Erythroblast (primary cell): ENCODE measurements around the gene GNG2.

Experiments used
- DNase-seq, 2 experiments: peaks; one replicate each; lab custom pipeline; 2025; lab: John Stamatoyannopoulos, UW
- GATA1 ChIP-seq: IDR thresholded peaks from 2 replicates; pipeline ENCODE4 v1.6.1; 2011; ENCODE audit warnings: low read depth, mild to moderate bottlenecking, control low read depth, low read length, moderate library complexity
- POLR2A ChIP-seq: IDR thresholded peaks from 2 replicates; pipeline ENCODE4 v1.6.1; 2011; ENCODE audit warnings: mild to moderate bottlenecking, low read length

The GNG2 gene

DNA sequence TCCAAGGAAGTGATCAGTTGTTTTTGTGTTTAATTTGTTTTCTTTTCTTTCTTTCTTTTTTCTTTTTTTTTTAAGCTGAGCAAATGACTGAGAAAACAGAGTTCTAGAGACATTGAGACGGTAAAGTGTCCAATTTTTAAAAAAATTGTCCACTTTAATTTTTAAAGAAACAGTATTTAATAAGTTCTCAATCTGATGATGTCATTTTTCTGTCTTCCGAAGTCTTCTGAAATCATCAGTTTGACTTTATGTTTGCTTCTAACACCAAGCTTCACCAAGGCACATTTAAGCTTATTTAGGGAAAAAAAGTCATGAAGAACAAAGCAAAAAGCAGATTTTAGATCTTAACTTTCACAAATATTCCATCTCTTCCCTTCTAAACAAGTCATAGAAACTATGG is 65.6 kb downstream of the GNG2 start:
- TF ChIP-seq POLR2A: no peak
- TF ChIP-seq GATA1: no peak
- DNase-seq: no peak

DNA sequence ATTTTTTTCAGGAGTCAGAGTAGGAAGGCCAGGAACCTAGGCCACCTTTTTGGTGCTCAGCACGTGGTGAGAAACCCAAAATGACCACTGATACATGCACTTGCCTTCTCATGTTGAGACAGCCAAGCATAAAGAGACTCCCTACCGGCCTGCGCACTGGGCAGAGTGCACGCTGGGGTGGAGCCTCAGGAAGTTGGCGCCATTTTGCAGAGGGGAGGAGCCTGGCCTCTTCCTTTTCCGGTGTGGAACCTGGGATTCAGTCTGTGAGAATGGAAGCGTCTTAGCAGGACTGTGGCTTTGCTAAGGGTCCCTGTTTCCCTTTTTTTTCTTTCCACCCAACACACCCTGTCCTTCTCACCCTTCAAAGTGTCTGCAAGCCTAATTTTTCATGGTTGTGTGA is 66.0 kb downstream of the GNG2 start:
- TF ChIP-seq GATA1: no peak
- no peak for TF ChIP-seq POLR2A
- no peak for DNase-seq

DNA sequence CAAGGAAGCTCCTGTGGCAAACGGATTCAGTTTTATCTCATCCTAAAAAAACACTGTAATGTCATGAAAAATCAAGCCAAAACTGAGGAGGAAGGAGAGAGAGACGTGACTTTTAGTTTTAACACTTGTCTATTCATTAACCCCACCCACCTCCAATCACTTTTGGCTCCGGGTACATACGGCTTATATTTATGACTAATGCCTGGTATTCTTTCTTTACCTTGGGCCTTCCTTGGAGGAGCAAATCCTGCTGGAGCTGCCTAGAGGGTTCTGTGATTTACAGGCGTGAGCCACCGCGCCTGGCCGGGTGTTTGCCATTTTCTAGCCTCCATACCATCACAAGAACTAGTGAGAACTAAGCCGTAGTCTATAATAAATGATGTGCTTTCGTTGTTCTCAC is 68.2 kb downstream of the GNG2 start:
- DNase-seq: no peak
- TF ChIP-seq POLR2A: no peak
- TF ChIP-seq GATA1: no peak

DNA sequence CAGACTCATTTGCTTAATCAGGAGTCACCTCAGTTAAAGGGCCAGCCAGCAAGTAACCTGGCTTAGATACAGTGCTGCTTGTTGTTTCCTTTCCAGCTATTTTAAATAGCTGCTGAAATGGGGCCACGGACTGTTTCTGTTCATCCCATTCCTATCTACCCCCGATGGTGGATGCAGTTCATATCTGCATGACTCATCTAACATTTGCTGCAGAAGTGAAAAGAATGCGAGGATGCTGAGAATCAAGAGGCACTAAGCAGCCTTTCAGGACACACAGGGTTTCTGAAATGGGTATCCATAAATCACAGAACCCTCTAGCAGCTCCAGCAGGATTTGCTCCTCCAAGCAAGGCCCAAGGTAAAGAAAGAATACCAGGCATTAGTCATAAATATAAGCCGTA is 68.8 kb downstream of the GNG2 start:
- DNase-seq: no peak
- TF ChIP-seq GATA1 (no peak), POLR2A (no peak)

DNA sequence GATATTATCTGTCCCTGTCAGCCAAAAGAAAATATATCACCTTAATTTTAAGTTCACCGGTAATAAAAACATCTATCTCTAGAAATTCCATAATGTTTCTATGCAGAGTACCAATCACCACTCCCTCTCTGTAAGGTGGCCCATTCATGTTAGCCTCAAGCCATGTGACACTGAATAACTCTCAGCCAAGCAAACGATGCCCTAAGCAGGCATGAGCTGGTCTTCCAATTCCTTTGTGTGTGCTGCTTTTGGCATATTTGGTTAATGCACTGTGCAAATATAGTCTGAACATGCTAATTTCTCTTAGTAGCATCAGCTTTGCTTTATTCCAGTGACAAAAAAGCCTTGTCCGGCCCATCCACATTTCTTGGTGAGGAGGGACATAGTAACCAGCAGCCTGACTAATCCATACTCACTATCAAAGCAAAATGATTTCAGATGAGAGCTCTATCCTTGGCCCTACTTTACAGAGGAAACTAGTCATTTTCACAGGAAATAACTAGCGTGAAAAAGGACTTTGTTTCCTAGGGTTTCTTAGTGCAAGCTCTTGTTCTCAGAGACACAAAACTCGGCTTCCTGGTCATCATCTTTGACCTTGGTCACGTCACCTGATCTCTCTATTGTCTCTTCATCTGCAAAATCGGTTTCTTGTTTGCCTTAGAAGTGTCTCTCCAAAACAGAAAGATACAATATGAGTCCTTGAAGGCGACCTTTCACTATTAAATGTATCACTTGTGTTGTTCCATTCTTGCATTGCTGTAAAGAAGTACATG is 69.7 kb downstream of the GNG2 start:
- DNase-seq: no peak

DNA sequence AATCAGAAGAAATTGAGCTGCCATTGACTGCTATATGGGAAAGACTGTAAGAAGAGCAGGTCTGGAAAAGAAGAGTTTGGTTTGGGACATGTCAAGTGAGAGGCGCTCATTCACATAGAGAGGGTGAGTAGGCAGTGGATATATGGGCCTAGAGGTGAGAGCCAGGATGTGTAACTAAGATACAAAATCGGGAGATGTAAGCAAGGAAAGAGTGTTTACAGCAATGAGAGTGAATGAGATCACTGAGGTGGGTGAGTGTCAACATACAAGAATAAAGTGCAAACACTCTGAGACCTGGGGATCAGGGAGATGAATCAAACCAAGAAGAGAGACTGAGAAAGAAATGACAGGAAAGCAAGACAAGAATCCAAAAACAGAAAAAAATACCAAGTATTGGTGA is 70.9 kb downstream of the GNG2 start:
- no peak for DNase-seq
- no peak for TF ChIP-seq GATA1
- no peak for TF ChIP-seq POLR2A

More for the DNA sequence above, 69.7 kb downstream of the GNG2 start:
- no peak for TF ChIP-seq GATA1
- TF ChIP-seq POLR2A: no peak

DNA sequence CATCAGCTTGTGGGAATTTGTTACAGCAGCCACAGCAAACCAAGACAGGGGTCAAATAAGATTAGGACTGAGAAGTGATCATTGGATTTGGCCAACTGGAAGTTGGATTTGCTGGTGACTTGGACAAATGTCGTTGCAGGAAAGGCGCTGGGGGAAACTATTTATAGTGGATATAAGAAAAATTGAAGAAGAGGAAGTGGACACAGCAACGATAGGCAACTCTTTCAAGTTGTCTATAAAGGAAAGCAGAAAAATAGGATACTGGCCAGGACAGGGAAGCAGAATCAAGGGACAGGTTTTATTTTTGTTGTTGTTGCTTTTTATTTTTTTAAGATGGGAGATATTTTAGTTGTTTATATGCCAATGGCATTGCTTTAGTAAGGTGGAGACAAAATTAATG is 72.8 kb downstream of the GNG2 start:
- no peak for TF ChIP-seq POLR2A
- TF ChIP-seq GATA1: no peak
- no peak for DNase-seq

DNA sequence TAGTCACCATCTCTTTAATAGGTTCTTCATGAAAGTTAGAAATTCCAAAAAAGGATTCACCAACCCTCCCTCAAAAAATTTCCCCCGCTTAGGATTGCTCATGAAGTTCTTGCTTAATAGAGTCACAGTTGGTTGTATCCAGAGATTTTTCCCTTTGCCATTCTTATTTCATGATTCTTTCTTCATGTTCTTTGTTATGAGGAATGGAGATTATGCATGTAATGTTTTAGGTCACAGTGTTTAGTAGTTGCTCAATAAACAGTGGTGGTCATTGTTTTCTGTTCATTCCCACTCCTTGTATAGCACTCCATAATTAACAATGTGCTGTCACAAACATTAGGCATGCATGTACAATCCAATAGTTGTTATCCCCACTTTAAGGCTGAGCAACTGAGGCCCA is 77.7 kb downstream of the GNG2 start:
- no peak for DNase-seq
- TF ChIP-seq GATA1 (no peak), POLR2A (no peak)

DNA sequence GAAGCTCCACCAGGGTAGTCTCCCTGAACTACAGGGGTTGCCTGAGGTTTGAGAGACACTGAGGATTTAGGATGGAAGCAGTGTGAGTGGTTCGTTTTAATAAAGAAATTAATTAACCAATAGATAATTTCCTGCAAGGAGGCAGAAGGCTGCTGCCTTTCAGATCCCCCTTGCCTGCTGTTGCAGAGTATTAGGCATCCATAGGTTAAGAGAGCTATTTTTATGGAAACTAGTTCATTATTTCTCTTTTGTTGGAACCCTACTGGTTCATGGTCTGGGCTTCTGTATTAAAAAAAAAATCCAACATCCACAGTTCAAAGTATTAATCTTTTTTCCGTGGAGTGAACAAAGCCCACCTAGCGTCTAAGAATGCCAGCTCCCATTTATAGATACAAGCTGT is 78.4 kb downstream of the GNG2 start:
- no peak for DNase-seq
- TF ChIP-seq GATA1 (no peak), POLR2A (no peak)

DNA sequence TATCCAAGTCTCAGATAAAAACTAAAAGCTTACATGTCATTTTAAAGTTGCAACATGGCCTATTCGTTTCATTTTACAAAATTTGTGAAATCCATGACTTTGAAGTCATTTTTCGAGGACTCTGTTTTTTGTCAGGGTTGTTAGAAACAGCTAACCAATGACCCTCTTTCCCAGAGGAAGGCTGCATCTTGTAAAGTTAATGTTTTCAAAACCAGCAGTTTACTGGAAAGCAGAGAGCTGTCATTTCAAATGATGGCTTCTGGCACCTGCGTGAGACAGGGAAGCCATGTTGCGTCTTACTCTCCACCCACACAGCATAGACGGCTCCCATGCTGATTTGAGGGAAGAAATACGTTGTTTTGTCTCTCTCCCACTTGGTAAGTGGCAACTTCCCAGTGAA is 78.8 kb downstream of the GNG2 start:
- DNase-seq: no peak
- TF ChIP-seq GATA1 (no peak), POLR2A (no peak)

DNA sequence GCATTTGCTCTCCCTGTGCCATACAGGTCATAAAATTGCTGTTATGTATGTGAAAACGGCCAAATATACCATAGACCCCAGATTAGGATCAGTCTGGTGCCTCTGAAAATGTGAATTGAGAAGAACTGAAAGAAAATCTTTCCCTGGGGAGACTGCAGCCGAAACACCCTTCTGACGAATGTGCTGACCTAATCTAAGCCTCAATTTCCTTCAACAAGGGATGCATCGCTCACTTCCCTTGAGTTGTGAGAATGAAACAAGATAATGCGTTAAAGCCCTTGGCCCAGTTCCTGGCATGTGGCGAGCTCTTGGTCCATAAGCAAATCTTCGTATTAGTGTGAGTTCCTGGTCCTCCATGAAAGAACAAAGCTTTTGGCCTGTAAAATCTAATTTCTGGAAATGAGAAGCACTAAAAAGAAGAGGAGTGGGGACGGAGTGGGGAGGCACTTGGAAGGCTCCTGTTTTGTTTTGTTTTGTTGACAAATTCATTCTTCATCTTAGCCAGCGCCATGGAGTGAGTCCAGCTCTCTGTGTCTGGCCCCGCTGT is 79.4 kb downstream of the GNG2 start:
- TF ChIP-seq POLR2A (no peak), GATA1 (no peak)
- no peak for DNase-seq

DNA sequence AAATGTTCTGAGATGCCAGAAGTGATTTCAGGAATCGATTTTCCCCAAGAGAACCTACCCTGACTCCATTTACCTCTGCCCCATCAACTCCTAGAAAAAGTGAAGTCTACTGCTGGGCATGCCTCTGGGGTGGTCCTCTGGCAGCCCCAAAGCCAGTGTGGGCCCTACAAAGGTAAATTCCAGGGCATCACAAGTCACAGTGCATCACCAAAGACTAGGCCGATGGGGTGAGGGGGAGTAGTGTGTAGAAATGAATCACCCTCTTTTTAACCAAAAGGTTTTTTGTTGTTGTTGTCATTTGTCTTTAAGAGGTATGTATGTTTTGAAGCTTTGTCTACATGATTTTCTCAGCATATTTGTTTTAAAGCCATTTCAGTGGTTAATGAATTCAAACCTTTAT is 82.6 kb downstream of the GNG2 start:
- DNase-seq: no peak
- no peak for TF ChIP-seq GATA1
- TF ChIP-seq POLR2A: no peak

DNA sequence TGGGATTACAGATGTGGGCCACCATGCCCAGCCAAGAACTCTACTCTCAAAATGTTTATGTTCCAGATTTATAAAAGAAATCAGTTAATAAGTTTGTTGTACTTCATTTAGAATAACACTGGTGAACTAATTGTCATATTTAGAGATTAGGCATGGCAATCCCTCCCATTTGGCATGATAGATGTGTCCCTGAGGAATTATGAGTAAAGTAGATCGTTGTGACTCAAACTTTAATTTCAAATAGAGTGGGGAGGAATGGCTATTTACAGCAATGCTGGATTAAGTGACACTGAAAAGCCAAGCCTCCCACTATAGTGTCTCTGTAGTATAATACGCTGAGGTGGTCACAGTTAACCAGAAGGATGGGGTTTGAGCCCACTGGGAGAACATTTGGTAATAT is 89.6 kb downstream of the GNG2 start:
- no peak for TF ChIP-seq POLR2A
- no peak for TF ChIP-seq GATA1
- DNase-seq: no peak

DNA sequence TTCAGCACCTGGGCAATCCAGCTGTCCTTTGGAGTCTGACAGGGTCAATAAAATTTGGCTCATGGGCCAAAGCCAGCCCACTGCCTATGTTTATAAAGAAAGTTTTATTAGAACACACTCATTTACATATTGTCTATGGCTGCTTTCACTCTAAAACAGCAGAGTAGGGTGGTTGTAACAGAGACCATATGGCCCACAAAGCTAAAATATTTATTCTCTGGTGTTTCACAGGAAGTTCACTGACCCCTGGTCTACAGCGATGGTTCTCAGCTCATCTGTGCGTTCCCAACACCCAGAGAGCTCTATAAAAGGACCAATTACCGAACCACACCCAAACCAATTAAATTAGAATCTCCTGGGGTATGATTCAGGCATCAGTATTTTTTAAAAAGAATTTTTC is 91.2 kb downstream of the GNG2 start:
- TF ChIP-seq POLR2A (no peak), GATA1 (no peak)
- DNase-seq: no peak

DNA sequence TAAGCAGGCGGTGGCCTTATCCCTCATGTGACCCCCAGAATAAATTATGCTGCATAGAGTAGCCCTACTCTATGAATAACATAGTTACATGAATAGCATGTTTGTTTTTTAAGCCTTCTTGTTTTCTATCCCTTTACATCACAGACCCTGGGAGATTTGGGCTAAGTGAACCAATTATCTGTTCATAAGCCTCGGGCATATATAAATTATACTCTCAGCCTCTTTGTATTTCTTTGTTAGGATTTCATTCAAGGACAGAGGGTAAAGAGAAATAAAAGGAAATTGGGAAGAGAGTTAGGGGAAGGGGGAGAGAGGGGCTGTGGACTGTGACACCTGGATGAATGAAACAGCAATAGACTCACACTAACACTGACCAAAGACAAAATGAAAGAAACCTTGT is 93.6 kb downstream of the GNG2 start:
- DNase-seq: no peak
- no peak for TF ChIP-seq GATA1
- no peak for TF ChIP-seq POLR2A
